Spleen (tissue), 7 donors: ENCODE results near the gene GPR6.

Experiments used
- POLR2A ChIP-seq, 3 donors: fragments of 450-650 bp; IDR thresholded peaks; one replicate each; pipeline ENCODE4 v1.5.1; 2017; ENCODE audit warnings: antibody characterized with exemption in 3 of 3, mild to moderate bottlenecking in 1 of 3
- POLR2AphosphoS5 ChIP-seq, 3 donors: sonication (generic); formaldehyde crosslinking; IDR thresholded peaks; one replicate each; pipeline ENCODE4 v1.5.1; 2017; ENCODE audit warnings: antibody characterized with exemption in 3 of 3
- TF ChIP-seq, protein P1 (sequence below), 11 experiments: fragments of 200-600 bp in 7 of 11; fragments of 450-650 bp in 4 of 11; sonication (generic) in 4 of 11; IDR thresholded peaks in 8 of 11; conservative IDR thresholded peaks in 3 of 11; 1 replicate in 7 of 11; 2 replicates in 4 of 11; pipeline versions ENCODE4 v1.4.0 to v1.8.0; 2016 to 2021; ENCODE audit warnings: antibody characterized with exemption in 11 of 11, inconsistent platforms in 4 of 11, mild to moderate bottlenecking in 1 of 11
- donor health status: DM: no; HTN: no; CAD: no; lungs with moderate emphysema.
- donor health status: DM: no; HTN: no; CAD: no.
- donor health status: DM: no; HTN: no; CAD: no.

GRCh38 chr6:109987196-109987595, 9.1 kb downstream of the GPR6 start:
- TF ChIP-seq, protein P1, sequence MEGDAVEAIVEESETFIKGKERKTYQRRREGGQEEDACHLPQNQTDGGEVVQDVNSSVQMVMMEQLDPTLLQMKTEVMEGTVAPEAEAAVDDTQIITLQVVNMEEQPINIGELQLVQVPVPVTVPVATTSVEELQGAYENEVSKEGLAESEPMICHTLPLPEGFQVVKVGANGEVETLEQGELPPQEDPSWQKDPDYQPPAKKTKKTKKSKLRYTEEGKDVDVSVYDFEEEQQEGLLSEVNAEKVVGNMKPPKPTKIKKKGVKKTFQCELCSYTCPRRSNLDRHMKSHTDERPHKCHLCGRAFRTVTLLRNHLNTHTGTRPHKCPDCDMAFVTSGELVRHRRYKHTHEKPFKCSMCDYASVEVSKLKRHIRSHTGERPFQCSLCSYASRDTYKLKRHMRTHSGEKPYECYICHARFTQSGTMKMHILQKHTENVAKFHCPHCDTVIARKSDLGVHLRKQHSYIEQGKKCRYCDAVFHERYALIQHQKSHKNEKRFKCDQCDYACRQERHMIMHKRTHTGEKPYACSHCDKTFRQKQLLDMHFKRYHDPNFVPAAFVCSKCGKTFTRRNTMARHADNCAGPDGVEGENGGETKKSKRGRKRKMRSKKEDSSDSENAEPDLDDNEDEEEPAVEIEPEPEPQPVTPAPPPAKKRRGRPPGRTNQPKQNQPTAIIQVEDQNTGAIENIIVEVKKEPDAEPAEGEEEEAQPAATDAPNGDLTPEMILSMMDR (IDR thresholded peaks at IDR 0.05 in 8 of 11, conservative IDR thresholded peaks at IDR 0.05 in 3 of 11): no peak
- no peak for TF ChIP-seq POLR2A (IDR thresholded peaks at IDR 0.05)
- TF ChIP-seq POLR2AphosphoS5 (IDR thresholded peaks at IDR 0.05): no peak
